Liver (tissue), 9 donors: ENCODE results near the gene TP63. TPM values are rescaled to one million over a fixed set of nuclear protein-coding genes. Genes with fewer than 3 reads are reported as not detected.

Experiments used
- DNase-seq: peaks from one replicate; pipeline ENCODE4 v3.0.0-alpha.2; 2017; ENCODE audit warnings: low spot score
- H3K27ac ChIP-seq, 2 donors: one replicate each; pipeline ENCODE4 v1.7.0; 2013; ENCODE audit warnings: inconsistent platforms in 2 of 2, low read length in 2 of 2, control low read depth in 1 of 2, low read depth in 1 of 2, mild to moderate bottlenecking in 1 of 2
- H3K27me3 ChIP-seq, 4 donors: one replicate each; pipeline versions ENCODE4 v1.6.1 to v1.7.0; 2013; ENCODE audit warnings: low read length in 3 of 4, inconsistent platforms in 1 of 4, mild to moderate bottlenecking in 1 of 4, moderate library complexity in 1 of 4; ENCODE audit not compliant: control insufficient read depth in 4 of 4, insufficient read depth in 4 of 4
- H3K36me3 ChIP-seq, 4 donors: one replicate each; pipeline versions ENCODE4 v1.6.1 to v1.7.0; 2013; ENCODE audit warnings: low read length in 3 of 4, mild to moderate bottlenecking in 3 of 4, low read depth in 1 of 4, moderate library complexity in 1 of 4; ENCODE audit not compliant: control insufficient read depth in 4 of 4, insufficient read depth in 3 of 4
- H3K4me1 ChIP-seq, 4 donors: one replicate each; pipeline versions ENCODE4 v1.6.1 to v1.7.0; 2013; ENCODE audit warnings: low read length in 3 of 4, mild to moderate bottlenecking in 3 of 4, moderate library complexity in 1 of 4; ENCODE audit not compliant: control insufficient read depth in 4 of 4, insufficient read depth in 4 of 4
- H3K4me3 ChIP-seq, 3 donors: one replicate each; pipeline versions ENCODE4 v1.6.1 to v1.7.0; 2013; ENCODE audit warnings: low read length in 3 of 3, control low read depth in 1 of 3, low read depth in 1 of 3, mild to moderate bottlenecking in 1 of 3
- H3K9ac ChIP-seq, 2 donors: one replicate each; pipeline ENCODE4 v1.7.0; 2013; ENCODE audit warnings: low read length in 2 of 2, mild to moderate bottlenecking in 2 of 2, moderate library complexity in 2 of 2, control low read depth in 1 of 2, low read depth in 1 of 2
- H3K9me3 ChIP-seq, 4 donors: one replicate each; pipeline versions ENCODE4 v1.6.1 to v1.7.0; 2013; ENCODE audit warnings: low read length in 3 of 4; ENCODE audit not compliant: control insufficient read depth in 4 of 4
- ATF3 ChIP-seq: IDR thresholded peaks from 2 replicates; pipeline ENCODE4 v1.6.1; 2016; ENCODE audit warnings: antibody characterized with exemption
- CTCF ChIP-seq: fragments of 150-350 bp; IDR thresholded peaks from 2 replicates; pipeline ENCODE4 v1.5.1; 2017; ENCODE audit warnings: improper control_type of control experiment, low read depth, low read length; ENCODE audit not compliant: missing input control
- GABPA ChIP-seq, 2 donors: IDR thresholded peaks in 1 of 2; conservative IDR thresholded peaks in 1 of 2; 2 replicates each; pipeline ENCODE4 v1.6.1; 2016; ENCODE audit warnings: antibody characterized with exemption in 2 of 2, mild to moderate bottlenecking in 1 of 2, moderate library complexity in 1 of 2
- HNF4A ChIP-seq, 2 donors: conservative IDR thresholded peaks; 2 replicates each; pipeline ENCODE4 v1.6.1; 2016; ENCODE audit warnings: antibody characterized with exemption in 2 of 2, mild to moderate bottlenecking in 2 of 2
- JUND ChIP-seq, 2 donors: IDR thresholded peaks; 2 replicates each; pipeline ENCODE4 v1.6.1; 2016; ENCODE audit warnings: antibody characterized with exemption in 2 of 2
- NR2F2 ChIP-seq: IDR thresholded peaks from 2 replicates; pipeline ENCODE4 v1.6.1; 2016; ENCODE audit warnings: antibody characterized with exemption
- RAD21 ChIP-seq, 2 donors: IDR thresholded peaks; 2 replicates each; pipeline ENCODE4 v1.6.1; 2016; ENCODE audit warnings: antibody characterized with exemption in 2 of 2, mild to moderate bottlenecking in 2 of 2
- REST ChIP-seq: IDR thresholded peaks from 2 replicates; pipeline ENCODE4 v1.6.1; 2016; ENCODE audit warnings: antibody characterized with exemption, mild to moderate bottlenecking
- RXRA ChIP-seq, 2 donors: IDR thresholded peaks; 2 replicates each; pipeline ENCODE4 v1.6.1; 2017 to 2018; ENCODE audit warnings: antibody characterized with exemption in 2 of 2, mild to moderate bottlenecking in 1 of 2
- TAF1 ChIP-seq: conservative IDR thresholded peaks from 2 replicates; pipeline ENCODE4 v1.6.1; 2016; ENCODE audit warnings: antibody characterized with exemption, mild to moderate bottlenecking
- ZBTB33 ChIP-seq: IDR thresholded peaks from 2 replicates; pipeline ENCODE4 v1.6.1; 2016; ENCODE audit warnings: antibody characterized with exemption
- WGBS: extraction: QIAGEN DNeasy Blood & Tissue Kit; methylation state at CpG from one replicate; pipeline ENCODE4 v1.1.7; 2013; 5-methylcytosine and 5-hydroxymethylcytosine counted together
- polyA plus RNA-seq, 2 donors: library from polyadenylated mRNA; stranded (reverse) in 1 of 2; unstranded in 1 of 2; fragments of 200-250 nt in 1 of 2; fragments of >200 nt in 1 of 2; fragmentation: Nextera tagmentation in 1 of 2; extraction: Ambion mirVana in 1 of 2; gene quantifications; one replicate each; pipeline versions ENCODE4 v1.2.1 to v1.2.3, GENCODE V29; 2013 to 2015
- total RNA-seq, 2 donors: library from RNA; depleted of rRNA; stranded (reverse); fragments of >200 nt; gene quantifications; one replicate each; pipeline ENCODE4 v1.2.3, GENCODE V29; 2014
- TF ChIP-seq, protein P1 (sequence below): IDR thresholded peaks from 2 replicates; pipeline ENCODE4 v1.6.1; 2016; ENCODE audit warnings: antibody characterized with exemption
- donor health status: healthy.
- donor health status: healthy.
- donor health status: healthy.
- donor health status: healthy.
- donor health status: healthy.

The TP63 gene
- total and polyA plus RNA-seq, 4 donors: under 0.01 to 0.08 (median 0.05) TPM; not detected in 1

- H3K4me3 ChIP-seq: no peak overlapping the region
- no peaks in the 10 kb centered on the region for H3K4me1 ChIP-seq
- TF ChIP-seq, protein P1, sequence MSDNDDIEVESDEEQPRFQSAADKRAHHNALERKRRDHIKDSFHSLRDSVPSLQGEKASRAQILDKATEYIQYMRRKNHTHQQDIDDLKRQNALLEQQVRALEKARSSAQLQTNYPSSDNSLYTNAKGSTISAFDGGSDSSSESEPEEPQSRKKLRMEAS: no peak
- TF ChIP-seq TAF1 (no peak), NR2F2 (no peak), HNF4A (conservative IDR thresholded peaks at IDR 0.05) (no peak), ZBTB33 (no peak)
- H3K36me3 ChIP-seq: no peaks in the 10 kb centered on the region
- no peaks in the 10 kb centered on the region for H3K9me3 ChIP-seq
- no peaks in the 10 kb centered on the region for H3K27me3 ChIP-seq
- DNase-seq: no peak
- WGBS: 92% methylated on average over 1 of the region's 1 CpG
- H3K27ac ChIP-seq: no peak overlapping the region
- no peak overlapping the region for H3K9ac ChIP-seq
Observed at GRCh38 chr3:189728915-189729314, 97.7 kb downstream of the TP63 start.

DNA sequence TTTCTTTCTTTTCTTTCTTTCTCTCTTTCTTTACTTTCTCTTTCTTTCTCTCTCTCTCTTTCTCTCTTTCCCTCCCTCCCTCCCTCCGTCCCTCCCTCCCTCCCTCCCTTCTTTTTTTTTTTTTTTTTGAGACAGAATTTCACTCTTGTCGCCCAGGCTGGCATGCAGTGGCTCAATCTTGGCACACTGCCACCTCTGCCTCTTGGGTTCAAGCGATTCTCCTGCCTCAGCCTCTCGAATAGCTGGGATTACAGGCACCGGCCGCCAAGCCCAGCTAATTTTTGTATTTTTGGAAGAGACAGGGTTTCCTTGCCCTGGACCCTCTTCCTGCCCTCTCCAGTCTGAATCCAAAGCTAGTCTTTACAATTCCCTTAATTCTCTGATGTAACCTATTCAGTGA is 102.9 kb downstream of the TP63 start:
- DNase-seq: no peak
- Histone ChIP-seq H3K4me3 (no peak overlapping the region), H3K9me3 (no peaks in the 10 kb centered on the region), H3K4me1 (no peaks in the 10 kb centered on the region), H3K27me3 (no peaks in the 10 kb centered on the region), H3K36me3 (no peaks in the 10 kb centered on the region), H3K27ac (no peak overlapping the region), H3K9ac (no peak overlapping the region)
- WGBS: 84% methylated on average over 6 of the region's 6 CpGs
- no peak for TF ChIP-seq ATF3
- TF ChIP-seq RAD21 (IDR thresholded peaks at IDR 0.05): no peak
- TF ChIP-seq, protein P1: no peak
- TF ChIP-seq JUND (IDR thresholded peaks at IDR 0.05): no peak
- TF ChIP-seq GABPA (IDR thresholded peaks at IDR 0.05 in 1 of 2, conservative IDR thresholded peaks at IDR 0.05 in 1 of 2): no peak

DNA sequence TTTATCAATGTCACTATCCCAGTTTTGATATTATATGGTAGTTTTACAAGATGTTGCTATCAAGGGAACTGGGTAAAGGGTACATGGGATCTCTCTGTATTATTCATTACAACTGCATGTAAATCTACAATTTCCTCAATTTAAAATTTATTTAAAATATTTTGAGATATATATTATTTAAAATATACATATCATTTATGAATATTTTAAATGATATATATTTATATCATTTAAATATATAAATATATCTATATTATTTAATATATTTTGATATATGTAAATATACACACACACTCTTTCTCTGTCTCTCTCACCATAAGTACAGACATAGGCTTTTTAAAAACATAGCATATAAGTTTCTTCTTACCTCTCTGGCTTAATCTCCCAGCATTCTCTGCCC is 104.7 kb downstream of the TP63 start:
- H3K4me1 ChIP-seq: no peaks in the 10 kb centered on the region
- no peak overlapping the region for H3K4me3 ChIP-seq
- DNase-seq: no peak
- no peak overlapping the region for H3K27ac ChIP-seq
- H3K36me3 ChIP-seq: no peaks in the 10 kb centered on the region
- H3K27me3 ChIP-seq: no peaks in the 10 kb centered on the region
- no peak overlapping the region for H3K9ac ChIP-seq
- no peaks in the 10 kb centered on the region for H3K9me3 ChIP-seq
- no peak for TF ChIP-seq REST
- TF ChIP-seq RXRA (IDR thresholded peaks at IDR 0.05): no peak
- TF ChIP-seq, protein P1: no peak
- TF ChIP-seq NR2F2: no peak
- no peak for TF ChIP-seq CTCF
- TF ChIP-seq GABPA (IDR thresholded peaks at IDR 0.05 in 1 of 2, conservative IDR thresholded peaks at IDR 0.05 in 1 of 2): no peak
